Lung (tissue), 12 donors: Measurements from ENCODE around the gene TFR2. TPM values are rescaled to one million over a fixed set of nuclear protein-coding genes. Genes with fewer than 3 reads are reported as not detected.
"Not testable (repeated sequence)": the region's sequence is repeated elsewhere in the genome, so short reads cannot be mapped to it uniquely, and the experiment has no call there.

Experiments
- ATAC-seq: fragments of 200-7000 bp; cut with Tn5 transposase; one replicate; pipeline ENCODE4 v1.9.1; 2020; ENCODE audit warnings: moderate number of reproducible peaks; ENCODE audit not compliant: insufficient read depth, low FRiP score
- DNase-seq, 3 donors: peaks; one replicate each; pipeline ENCODE4 v3.0.0-alpha.2; 2013 to 2017
- H3K27ac ChIP-seq, 2 donors: one replicate each; pipeline ENCODE4 v1.5.1; 2013; ENCODE audit warnings: mild to moderate bottlenecking in 2 of 2, moderate library complexity in 2 of 2, control low read depth in 1 of 2, inconsistent platforms in 1 of 2, low read depth in 1 of 2, low read length in 1 of 2
- H3K27me3 ChIP-seq, 3 donors: one replicate each; pipeline ENCODE4 v1.5.1; 2013; ENCODE audit warnings: low read length in 2 of 3; ENCODE audit not compliant: control insufficient read depth in 3 of 3, insufficient read depth in 3 of 3
- H3K36me3 ChIP-seq, 4 donors: one replicate each; pipeline ENCODE4 v1.5.1; 2013; ENCODE audit warnings: low read length in 4 of 4, mild to moderate bottlenecking in 1 of 4, moderate library complexity in 1 of 4; ENCODE audit not compliant: control insufficient read depth in 4 of 4, insufficient read depth in 4 of 4
- H3K4me1 ChIP-seq, 5 donors: one replicate each; pipeline ENCODE4 v1.5.1; 2013; ENCODE audit warnings: low read length in 5 of 5, mild to moderate bottlenecking in 2 of 5, moderate library complexity in 1 of 5; ENCODE audit not compliant: control insufficient read depth in 5 of 5, insufficient read depth in 5 of 5
- H3K4me3 ChIP-seq: one replicate; pipeline ENCODE4 v1.5.1; 2013; ENCODE audit warnings: mild to moderate bottlenecking, control low read depth, moderate library complexity
- H3K9ac ChIP-seq, 2 donors: one replicate each; pipeline ENCODE4 v1.5.1; 2013; ENCODE audit warnings: low read length in 2 of 2, control low read depth in 1 of 2; ENCODE audit not compliant: insufficient read depth in 1 of 2
- H3K9me3 ChIP-seq, 4 donors: one replicate each; pipeline ENCODE4 v1.5.1; 2013; ENCODE audit warnings: low read length in 3 of 4, mild to moderate bottlenecking in 1 of 4, moderate library complexity in 1 of 4; ENCODE audit not compliant: control insufficient read depth in 4 of 4, insufficient read depth in 3 of 4
- CTCF ChIP-seq: IDR thresholded peaks from 2 replicates; pipeline ENCODE4 v1.5.1; 2012; ENCODE audit warnings: mild to moderate bottlenecking; ENCODE audit errors: control extremely low read depth, extremely low read depth
- WGBS, 2 donors: extraction: QIAGEN DNeasy Blood & Tissue Kit; methylation state at CpG; one replicate each; pipeline ENCODE4 v1.1.7; 2013; 5-methylcytosine and 5-hydroxymethylcytosine counted together
- polyA plus RNA-seq, 2 donors: library from polyadenylated mRNA; stranded (reverse); fragments of 200-250 nt; gene quantifications; one replicate each; pipeline ENCODE4 v1.2.1, GENCODE V29; 2013
- total RNA-seq, 2 donors: library from RNA; depleted of rRNA in 1 of 2; stranded (reverse); fragments of >200 nt in 1 of 2; gene quantifications; one replicate each; pipeline ENCODE4 v1.2.1, GENCODE V29; 2014 to 2021
- donor health status: control.
- donor health status: control.
- donor health status: Bipolar disorder and iron deficiency.
- donor health status: healthy.
- donor health status: DM: yes; HTN: yes; CAD: no.

The TFR2 gene
- total and polyA plus RNA-seq, 4 donors: 0.33 to 2.1 (median 1.3) TPM

GRCh38 chr7:100668069-100668449 is 26.7 kb upstream of the TFR2 start:
- H3K9ac ChIP-seq: no peak overlapping the region
- no peaks in the 10 kb centered on the region for H3K4me1 ChIP-seq
- H3K27ac ChIP-seq: no peak overlapping the region
- H3K4me3 ChIP-seq: no peak overlapping the region
- H3K27me3 ChIP-seq: peaks cover 0 to 2% (median 0%) of the 10 kb centered on the region in 3 donors
- no peaks in the 10 kb centered on the region for H3K36me3 ChIP-seq
- TF ChIP-seq CTCF: no peak
- 83 to 90% methylated on average over 2 of the region's 2 CpGs for WGBS, 2 donors
- DNase-seq (no peak), ATAC-seq (no peak)
- no peaks in the 10 kb centered on the region for H3K9me3 ChIP-seq

GRCh38 chr7:100667331-100668068 is 26.1 kb upstream of the TFR2 start:
- WGBS, 2 donors: 75 to 84% methylated on average over 16 of the region's 16 CpGs
- ATAC-seq: no peak
- no peak for TF ChIP-seq CTCF
- no peak for DNase-seq
- no peak overlapping the region for H3K4me3 ChIP-seq
- H3K36me3 ChIP-seq: no peaks in the 10 kb centered on the region
- H3K27me3 ChIP-seq: peaks cover 0 to 2% (median 0%) of the 10 kb centered on the region in 3 donors
- H3K9me3 ChIP-seq: no peaks in the 10 kb centered on the region
- H3K27ac ChIP-seq: no peak overlapping the region
- no peaks in the 10 kb centered on the region for H3K4me1 ChIP-seq
- no peak overlapping the region for H3K9ac ChIP-seq

- Histone ChIP-seq H3K36me3 (no peaks in the 10 kb centered on the region), H3K4me3 (no peak overlapping the region), H3K9ac (no peak overlapping the region), H3K4me1 (no peaks in the 10 kb centered on the region), H3K27ac (no peak overlapping the region), H3K27me3 (peaks cover 0 to 2% (median 0%) of the 10 kb centered on the region in 3 donors), H3K9me3 (no peaks in the 10 kb centered on the region)
- no peak for TF ChIP-seq CTCF
- ATAC-seq (no peak), DNase-seq (no peak)
- WGBS, 2 donors: 97 to 99% methylated on average over 5 of the region's 5 CpGs
Measured at GRCh38 chr7:100665168-100665726, 23.9 kb upstream of the TFR2 start.

- not testable (repeated sequence) for H3K4me3 ChIP-seq, ATAC-seq, H3K27ac ChIP-seq, H3K4me1 ChIP-seq, DNase-seq, H3K9ac ChIP-seq, H3K27me3 ChIP-seq, H3K9me3 ChIP-seq, H3K36me3 ChIP-seq
- WGBS, 2 donors: 66 to 86% methylated on average over 12 of the region's 12 CpGs
Measured at GRCh38 chr7:100662194-100662776, 20.9 kb upstream of the TFR2 start.
